Measurements from ENCODE around the gene MYO15A. TPM values are rescaled to one million over a fixed set of nuclear protein-coding genes. Genes with fewer than 3 reads are reported as not detected.
"Not testable (repeated sequence)": the region's sequence is repeated elsewhere in the genome, so short reads cannot be mapped to it uniquely, and the experiment has no call there.

Gene MYO15A
- total RNA-seq, 2 donors from 2014 or later: 0.65 to 1.4 TPM

- DNase-seq: no peak
- Mint-ChIP-seq H3K27me3 (no peaks in the 10 kb centered on the region), H3K4me1 (peaks cover 45% of the 10 kb centered on the region), H3K27ac (peak overlapping the region; percentile 21), H3K36me3 (ENCODE audit: low read depth) (peaks cover 2% of the 10 kb centered on the region), H3K4me3 (no peak overlapping the region)
- ATAC-seq: no peak
- no peaks in the 10 kb centered on the region for H3K9me3 ChIP-seq (ENCODE audit: control insufficient read depth, low read length, poor library complexity, severe bottlenecking)
Measured at GRCh38 chr17:18194394-18194793, 85.8 kb downstream of the MYO15A start.

GRCh38 chr17:18194804-18195203 is 86.2 kb downstream of the MYO15A start:
- H3K9me3 ChIP-seq (ENCODE audit: control insufficient read depth, low read length, poor library complexity, severe bottlenecking): no peaks in the 10 kb centered on the region
- peaks cover 44% of the 10 kb centered on the region for H3K4me1 Mint-ChIP-seq
- no peaks in the 10 kb centered on the region for H3K27me3 Mint-ChIP-seq
- peaks cover 2% of the 10 kb centered on the region for H3K36me3 Mint-ChIP-seq (ENCODE audit: low read depth)
- ATAC-seq (no peak), DNase-seq (no peak)
- no peak overlapping the region for H3K4me3 Mint-ChIP-seq
- H3K27ac Mint-ChIP-seq: peak overlapping the region; percentile 21

GRCh38 chr17:18195246-18195645 is 86.7 kb downstream of the MYO15A start:
- no peak for ATAC-seq
- no peaks in the 10 kb centered on the region for H3K9me3 ChIP-seq (ENCODE audit: control insufficient read depth, low read length, poor library complexity, severe bottlenecking)
- DNase-seq: no peak
- peaks cover 40% of the 10 kb centered on the region for H3K4me1 Mint-ChIP-seq
- H3K36me3 Mint-ChIP-seq (ENCODE audit: low read depth): peaks cover 2% of the 10 kb centered on the region
- peak overlapping the region; percentile 21 for H3K27ac Mint-ChIP-seq
- H3K27me3 Mint-ChIP-seq: no peaks in the 10 kb centered on the region
- H3K4me3 Mint-ChIP-seq: no peak overlapping the region

GRCh38 chr17:18197535-18198194 is 89.1 kb downstream of the MYO15A start:
- Mint-ChIP-seq H3K27ac (peak overlapping the region; percentile 70), H3K4me3 (no peak overlapping the region), H3K36me3 (ENCODE audit: low read depth) (peaks cover 2% of the 10 kb centered on the region), H3K27me3 (no peaks in the 10 kb centered on the region), H3K4me1 (peaks cover 40% of the 10 kb centered on the region)
- DNase-seq (no peak), ATAC-seq (no peak)
- no peaks in the 10 kb centered on the region for H3K9me3 ChIP-seq (ENCODE audit: control insufficient read depth, low read length, poor library complexity, severe bottlenecking)

GRCh38 chr17:18198530-18198929 is 90.0 kb downstream of the MYO15A start:
- peaks cover 2% of the 10 kb centered on the region for H3K36me3 Mint-ChIP-seq (ENCODE audit: low read depth)
- ATAC-seq: no peak
- H3K4me1 Mint-ChIP-seq: peaks cover 41% of the 10 kb centered on the region
- no peaks in the 10 kb centered on the region for H3K27me3 Mint-ChIP-seq
- H3K4me3 Mint-ChIP-seq: peak overlapping the region; percentile 45
- H3K27ac Mint-ChIP-seq: peak overlapping the region; percentile 70
- H3K9me3 ChIP-seq (ENCODE audit: control insufficient read depth, low read length, poor library complexity, severe bottlenecking): no peaks in the 10 kb centered on the region
- DNase-seq: no peak

- Mint-ChIP-seq H3K27me3 (no peaks in the 10 kb centered on the region), H3K27ac (peak overlapping the region; percentile 89), H3K36me3 (ENCODE audit: low read depth) (peaks cover 2% of the 10 kb centered on the region), H3K4me3 (no peak overlapping the region), H3K4me1 (peaks cover 33% of the 10 kb centered on the region)
- H3K9me3 ChIP-seq (ENCODE audit: control insufficient read depth, low read length, poor library complexity, severe bottlenecking): no peaks in the 10 kb centered on the region
- no peak for ATAC-seq
- no peak for DNase-seq
Measured at GRCh38 chr17:18201108-18201507, 92.6 kb downstream of the MYO15A start.

DNA sequence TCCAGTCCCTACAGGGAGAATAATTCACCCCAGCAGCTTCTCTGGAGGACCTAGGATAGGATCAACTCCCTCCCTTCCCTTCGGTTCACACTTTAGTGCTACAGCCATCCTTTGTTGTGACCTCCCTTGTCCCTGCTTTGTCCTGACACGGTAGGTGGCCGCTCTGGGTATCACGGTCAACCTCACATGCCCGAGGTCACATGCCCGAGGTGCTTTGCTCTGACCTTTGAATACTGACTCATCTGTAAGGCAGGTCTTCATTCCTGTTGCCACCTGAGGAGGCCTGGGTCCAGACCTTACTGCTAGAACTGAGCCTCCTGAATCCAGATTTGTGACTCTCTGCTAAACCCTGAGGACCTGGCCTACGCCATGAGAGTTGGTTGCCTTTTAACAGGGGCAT is 94.8 kb downstream of the MYO15A start:
- ATAC-seq: no peak
- Mint-ChIP-seq H3K4me3 (no peak overlapping the region), H3K4me1 (peaks cover 27% of the 10 kb centered on the region), H3K27me3 (no peaks in the 10 kb centered on the region), H3K36me3 (ENCODE audit: low read depth) (no peaks in the 10 kb centered on the region), H3K27ac (no peak overlapping the region)
- no peak for DNase-seq
- H3K9me3 ChIP-seq (ENCODE audit: control insufficient read depth, low read length, poor library complexity, severe bottlenecking): no peaks in the 10 kb centered on the region

GRCh38 chr17:18205861-18206260 is 97.3 kb downstream of the MYO15A start:
- no peak for DNase-seq
- Mint-ChIP-seq H3K4me1 (peaks cover 18% of the 10 kb centered on the region), H3K36me3 (ENCODE audit: low read depth) (peaks cover 6% of the 10 kb centered on the region), H3K27me3 (no peaks in the 10 kb centered on the region), H3K4me3 (no peak overlapping the region), H3K27ac (no peak overlapping the region)
- H3K9me3 ChIP-seq (ENCODE audit: control insufficient read depth, low read length, poor library complexity, severe bottlenecking): no peaks in the 10 kb centered on the region
- no peak for ATAC-seq

GRCh38 chr17:18206962-18207361 is 98.4 kb downstream of the MYO15A start:
- no peak for DNase-seq
- peaks cover 10% of the 10 kb centered on the region for H3K4me1 Mint-ChIP-seq
- ATAC-seq: no peak
- no peaks in the 10 kb centered on the region for H3K9me3 ChIP-seq (ENCODE audit: control insufficient read depth, low read length, poor library complexity, severe bottlenecking)
- no peaks in the 10 kb centered on the region for H3K27me3 Mint-ChIP-seq
- no peak overlapping the region for H3K27ac Mint-ChIP-seq
- peaks cover 6% of the 10 kb centered on the region for H3K36me3 Mint-ChIP-seq (ENCODE audit: low read depth)
- no peak overlapping the region for H3K4me3 Mint-ChIP-seq

DNA sequence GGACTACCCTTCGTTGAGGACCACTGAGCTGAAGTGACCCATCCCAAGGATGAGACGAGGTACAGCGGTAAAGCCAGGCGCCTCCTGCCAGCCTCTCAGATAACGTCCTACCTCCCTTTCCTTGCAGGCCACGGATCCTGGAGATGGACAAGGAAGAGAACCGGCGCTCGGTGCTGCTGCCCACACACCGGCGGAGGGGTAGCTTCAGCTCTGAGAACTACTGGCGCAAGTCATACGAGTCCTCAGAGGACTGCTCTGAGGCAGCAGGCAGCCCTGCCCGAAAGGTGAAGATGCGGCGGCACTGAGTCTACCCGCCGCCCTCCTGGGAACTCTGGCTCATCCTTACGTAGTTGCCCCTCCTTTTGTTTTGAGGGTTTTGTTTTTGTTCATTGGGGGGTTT is 99.5 kb downstream of the MYO15A start:
- Mint-ChIP-seq H3K4me1 (peaks cover 10% of the 10 kb centered on the region), H3K27ac (no peak overlapping the region), H3K36me3 (ENCODE audit: low read depth) (peaks cover 6% of the 10 kb centered on the region), H3K4me3 (no peak overlapping the region), H3K27me3 (no peaks in the 10 kb centered on the region)
- DNase-seq: no peak
- no peak for ATAC-seq
- no peaks in the 10 kb centered on the region for H3K9me3 ChIP-seq (ENCODE audit: control insufficient read depth, low read length, poor library complexity, severe bottlenecking)

DNA sequence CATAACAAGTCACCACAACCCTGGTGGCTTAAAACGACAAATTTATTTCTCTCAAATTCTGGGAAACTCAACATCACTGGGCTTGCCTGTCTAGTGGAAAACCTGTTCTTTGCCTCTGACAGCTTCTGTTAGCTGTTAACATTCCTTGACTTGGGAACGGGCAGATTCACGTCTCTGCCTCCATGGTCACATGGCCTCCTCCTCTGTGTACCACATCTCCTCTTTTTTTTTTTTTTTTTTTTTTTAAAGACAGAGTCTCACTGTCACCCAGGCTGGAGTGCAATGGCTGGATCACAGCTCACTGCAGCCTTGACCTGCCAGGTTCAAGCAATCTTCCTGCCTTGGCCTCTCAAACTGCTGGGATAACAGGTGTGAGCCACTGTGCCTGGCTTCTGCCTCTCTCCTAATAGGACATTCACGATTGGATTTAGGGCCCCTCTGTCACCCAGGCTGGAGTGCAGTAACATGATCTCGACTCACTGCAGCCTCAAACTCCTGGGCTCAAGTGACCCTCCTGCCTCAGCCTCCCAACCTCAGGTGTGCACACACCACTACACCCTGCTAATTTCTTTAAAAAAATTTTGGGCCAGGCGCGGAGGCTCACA is 105.2 kb downstream of the MYO15A start:
- Mint-ChIP-seq H3K4me3 (no peak overlapping the region), H3K4me1 (peaks cover 8% of the 10 kb centered on the region), H3K27ac (no peak overlapping the region), H3K36me3 (ENCODE audit: low read depth) (peaks cover 6% of the 10 kb centered on the region), H3K27me3 (no peaks in the 10 kb centered on the region)
- no peak for DNase-seq
- no peak for ATAC-seq
- no peaks in the 10 kb centered on the region for H3K9me3 ChIP-seq (ENCODE audit: control insufficient read depth, low read length, poor library complexity, severe bottlenecking)

- H3K27me3 Mint-ChIP-seq, DNase-seq: not testable (repeated sequence)
- peak overlapping the region; percentile 37 for H3K27ac Mint-ChIP-seq
Measured at GRCh38 chr17:18216906-18217305, 108.3 kb downstream of the MYO15A start.

DNA sequence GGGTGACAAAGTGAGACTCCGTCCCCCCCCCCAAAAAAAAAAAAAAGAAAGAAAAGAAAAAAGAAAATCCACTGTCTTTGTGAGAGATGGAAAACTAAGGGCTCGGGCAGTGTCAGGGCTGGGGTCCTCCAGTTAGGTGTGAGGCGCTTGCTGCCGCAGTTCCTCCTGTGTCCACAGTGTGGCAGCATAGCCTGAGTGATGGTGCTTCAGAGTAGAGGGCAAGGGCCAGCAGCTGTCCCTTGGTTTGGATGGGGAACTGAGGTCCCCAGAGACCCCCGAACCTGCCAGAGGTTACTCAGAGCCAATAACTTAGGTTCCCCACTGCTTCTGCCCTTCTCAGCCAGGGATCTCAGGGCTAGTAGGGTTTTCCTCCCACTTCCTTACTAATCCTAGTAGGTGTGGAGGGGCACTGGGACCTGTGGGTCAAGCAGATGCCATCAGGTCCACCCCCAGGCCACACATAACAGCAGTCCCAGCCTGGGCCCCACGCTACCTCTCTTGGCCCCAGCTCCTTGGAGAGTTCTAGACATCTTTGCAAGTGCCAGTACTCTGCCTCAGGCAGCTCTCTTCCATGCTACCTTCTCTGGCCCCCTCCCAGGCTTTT is 109.0 kb downstream of the MYO15A start:
- H3K27ac Mint-ChIP-seq: peak overlapping the region; percentile 37
- no peaks in the 10 kb centered on the region for H3K36me3 Mint-ChIP-seq (ENCODE audit: low read depth)
- DNase-seq: peak; percentile 51 to 68 (median 56)
- no peaks in the 10 kb centered on the region for H3K9me3 ChIP-seq (ENCODE audit: control insufficient read depth, low read length, poor library complexity, severe bottlenecking)
- ATAC-seq: peak; percentile 89
- H3K27me3 Mint-ChIP-seq: no peaks in the 10 kb centered on the region
- no peak overlapping the region for H3K4me3 Mint-ChIP-seq
- H3K4me1 Mint-ChIP-seq: peaks cover 6% of the 10 kb centered on the region

More at GRCh38 chr17:18216906-18217305, 108.3 kb downstream of the MYO15A start:
- ATAC-seq; H3K36me3 Mint-ChIP-seq (ENCODE audit: low read depth); H3K4me1 Mint-ChIP-seq; H3K9me3 ChIP-seq (ENCODE audit: control insufficient read depth, low read length, poor library complexity, severe bottlenecking): not testable (repeated sequence)
- H3K4me3 Mint-ChIP-seq: peak overlapping the region; percentile 15

Measured in T-helper 17 cell (primary cell).